Measurements from ENCODE around the gene PBXIP1. TPM values are rescaled to one million over a fixed set of nuclear protein-coding genes. Genes with fewer than 3 reads are reported as not detected.

Gene PBXIP1
- total RNA-seq, 1 donor from 2014 or later, result 43.5 TPM

DNA sequence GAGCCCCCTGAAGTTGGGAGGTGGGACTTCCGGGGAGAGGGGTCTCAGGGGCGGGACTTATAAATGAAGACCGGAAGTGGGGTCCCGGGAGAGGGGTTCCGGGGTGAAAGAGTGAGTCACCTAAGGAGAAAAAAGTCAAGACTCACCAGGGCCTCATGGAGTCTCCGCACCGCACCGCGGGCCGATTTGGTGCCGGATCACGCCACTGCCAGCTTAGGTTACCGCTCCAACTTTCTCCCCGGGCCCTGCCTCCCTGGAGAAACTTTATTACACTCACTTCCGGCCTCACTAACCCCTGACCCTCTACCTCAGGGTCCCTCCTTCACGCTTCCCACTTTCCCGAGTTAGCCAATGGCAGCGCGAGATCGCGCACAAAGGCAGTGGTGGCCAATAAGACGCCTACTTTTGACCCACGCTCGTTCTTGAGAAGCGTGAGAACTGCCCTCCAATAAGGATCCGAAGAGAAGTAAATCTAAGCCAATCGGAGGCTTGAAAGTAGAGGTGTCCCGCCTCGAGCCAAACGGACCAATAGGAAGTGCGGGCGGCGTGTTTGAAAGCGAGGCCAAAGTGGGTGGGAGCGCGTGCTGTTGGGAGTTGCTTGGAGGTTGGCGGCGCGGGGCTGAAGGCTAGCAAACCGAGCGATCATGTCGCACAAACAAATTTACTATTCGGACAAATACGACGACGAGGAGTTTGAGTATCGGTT is 18.4 kb upstream of the PBXIP1 start, which contains the start of gene CKS1B:
Gene CKS1B (plus strand): TSS at position 580 of the 706 bp plus-strand sequence. CDS start 65 bp downstream, at position 645.
- DNase-seq (ENCODE audit: low spot score), result peak; percentile 98

DNA sequence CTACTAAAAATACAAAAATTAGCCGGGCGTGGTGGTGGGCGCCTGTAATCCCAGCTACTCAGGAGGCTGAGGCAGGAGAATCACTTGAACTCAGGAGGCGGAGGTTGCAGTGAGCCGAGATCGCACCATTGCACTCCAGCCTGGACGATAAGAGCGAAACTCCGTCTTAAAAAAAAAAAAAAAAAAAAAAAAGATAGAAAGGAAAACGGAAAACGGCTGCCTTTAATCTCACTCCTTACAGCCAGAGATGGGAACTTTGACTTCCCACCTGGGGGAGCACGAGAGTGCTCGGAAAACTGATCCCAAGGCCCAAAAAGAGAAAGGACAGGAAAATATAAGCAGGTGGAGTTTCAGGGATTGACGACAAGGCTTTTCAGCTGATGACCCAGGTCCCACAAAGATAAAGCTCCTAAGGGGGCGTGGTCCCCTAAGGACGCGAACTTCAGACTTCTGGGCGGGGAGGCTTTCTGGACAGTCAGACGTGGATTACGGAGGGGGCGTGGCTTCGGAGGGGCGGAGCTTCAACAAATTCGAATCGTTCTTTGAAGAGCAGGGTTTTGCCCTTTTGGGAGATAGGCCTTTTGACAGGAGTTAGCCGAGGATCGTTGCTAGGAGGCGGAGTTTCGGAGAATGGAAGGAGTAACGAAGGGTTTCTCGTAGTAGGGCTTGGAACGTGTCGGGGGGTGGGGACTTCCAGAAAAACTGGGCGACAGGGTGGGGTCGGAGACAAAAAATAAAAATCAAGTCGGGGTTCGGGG is 17.6 kb upstream of the PBXIP1 start:
- DNase-seq (ENCODE audit: low spot score), result peak; percentile 97

DNA sequence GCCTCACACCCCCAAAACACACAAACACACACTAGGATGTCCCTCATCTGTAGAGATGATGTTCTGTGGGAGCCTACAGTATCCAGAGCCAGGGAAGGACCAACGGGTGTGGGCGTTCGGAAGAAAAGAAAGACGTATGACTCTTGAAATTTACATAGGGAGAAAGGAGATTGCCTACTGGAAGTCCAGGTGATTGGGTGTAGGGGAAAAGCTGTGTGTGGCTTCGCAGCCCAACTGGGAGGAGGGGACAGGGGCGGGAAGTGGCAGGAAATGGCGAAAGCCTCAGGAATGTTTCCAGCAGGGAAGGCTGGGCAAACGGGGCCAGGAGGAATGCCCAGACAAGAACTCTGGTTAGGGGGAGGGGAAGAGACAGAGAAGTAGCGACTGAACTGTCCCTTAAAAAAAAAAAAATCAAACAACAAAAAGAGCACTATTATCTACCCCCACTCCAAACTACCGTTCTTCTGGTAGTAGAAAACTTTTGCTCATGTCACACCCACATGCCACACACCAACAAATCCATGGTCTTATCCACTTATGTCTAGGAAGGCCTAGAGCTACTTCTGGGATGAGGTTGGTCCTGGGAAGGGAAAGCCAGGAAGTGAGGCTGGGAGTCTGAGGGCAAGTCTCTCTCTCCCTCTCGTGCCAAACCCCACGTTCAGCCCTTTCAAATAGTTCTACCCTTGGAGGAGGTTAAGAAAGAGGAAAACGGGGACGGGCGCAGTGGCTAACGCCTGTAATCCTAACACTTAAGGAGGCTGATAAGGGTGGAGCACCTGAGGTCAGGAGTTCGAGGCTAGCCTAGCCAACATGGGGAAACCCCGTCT is 16.8 kb upstream of the PBXIP1 start:
- DNase-seq (ENCODE audit: low spot score), result no peak

DNA sequence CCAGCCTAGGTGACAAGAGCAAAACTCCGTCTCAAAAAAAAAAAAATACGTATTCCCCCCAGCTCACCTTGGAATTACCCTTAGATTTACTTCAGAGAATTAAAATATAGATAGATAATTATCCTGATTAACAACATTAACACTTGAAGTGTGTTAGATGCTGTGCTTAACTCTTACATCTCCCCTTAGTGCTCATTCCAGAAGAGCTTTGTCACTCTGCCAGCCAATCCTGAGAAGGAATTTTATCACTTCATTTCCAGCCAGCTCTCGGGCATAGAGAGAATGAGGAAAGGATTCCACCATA is 16.3 kb upstream of the PBXIP1 start:
- no peak for DNase-seq (ENCODE audit: low spot score)

DNA sequence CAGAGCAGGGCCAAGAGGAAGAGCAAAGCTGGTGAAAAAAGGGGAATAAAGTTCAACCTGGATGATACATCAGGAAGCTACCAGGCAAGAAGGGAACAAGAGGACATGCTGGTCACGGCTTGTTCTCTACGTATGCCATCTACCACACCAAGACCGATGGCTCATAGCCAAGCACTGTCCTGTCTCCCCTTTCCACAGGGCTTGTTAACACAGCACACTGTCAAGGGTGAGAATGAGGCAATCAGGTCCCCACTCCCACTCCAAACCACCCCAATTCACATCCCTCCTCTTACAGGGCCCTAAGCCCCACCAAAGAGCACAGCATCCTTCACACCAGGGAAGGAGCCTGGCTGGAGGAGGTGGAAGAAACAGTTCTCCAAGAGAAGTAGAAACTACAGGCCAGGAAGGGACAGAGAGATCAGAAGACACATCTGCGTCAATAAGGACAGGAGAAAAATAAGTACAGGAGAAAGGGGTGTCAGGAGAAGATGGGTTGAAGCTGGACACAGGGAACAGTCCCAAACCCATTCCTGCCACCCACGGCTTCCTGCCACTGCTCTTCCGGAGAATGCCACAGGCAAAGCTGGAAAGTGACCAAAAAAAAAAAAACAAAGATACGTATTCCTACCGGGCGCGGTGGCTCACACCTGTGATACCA is 15.6 kb upstream of the PBXIP1 start:
- DNase-seq (ENCODE audit: low spot score), result no peak

DNA sequence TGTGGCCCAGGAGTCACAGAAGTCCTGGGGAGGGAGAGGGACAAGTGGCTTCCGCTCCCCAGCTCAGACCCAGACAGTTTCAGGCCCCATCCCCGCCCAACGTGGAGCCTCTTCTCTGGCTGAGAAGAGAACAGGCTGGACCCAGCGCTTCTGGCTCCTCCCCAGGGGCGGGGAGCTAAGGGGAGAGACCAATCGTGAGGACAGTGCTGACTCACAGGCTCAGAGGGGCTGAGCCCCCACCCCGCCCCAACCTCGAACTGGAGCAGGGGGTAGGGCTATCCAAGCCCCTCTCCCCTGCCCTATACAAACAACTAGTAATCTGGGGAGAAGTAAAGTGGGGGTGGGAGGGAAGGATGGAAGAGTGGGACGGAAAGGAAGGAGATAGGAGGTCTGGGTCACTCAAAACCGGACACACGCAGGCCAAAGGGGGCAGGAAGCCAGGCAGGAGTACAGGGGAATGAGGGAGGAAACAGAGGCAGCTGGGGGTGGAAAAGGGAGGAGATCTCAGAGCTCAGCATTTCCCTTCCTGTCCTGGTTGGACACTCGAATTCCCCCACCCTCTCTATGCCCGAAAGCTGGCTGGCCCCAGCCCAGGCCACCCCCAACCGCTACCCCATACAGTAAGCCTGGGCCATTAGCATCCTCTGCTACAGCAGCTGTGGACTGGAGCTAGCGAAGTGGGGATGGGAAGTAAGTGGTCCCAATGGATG is 14.9 kb upstream of the PBXIP1 start, which contains the start of gene SHC1:
Gene SHC1 (minus strand): TSS at position 117 of the 710 bp plus-strand sequence. CDS start 221 bp downstream, outside the sequence.
- peak; percentile 96 for DNase-seq (ENCODE audit: low spot score)

DNA sequence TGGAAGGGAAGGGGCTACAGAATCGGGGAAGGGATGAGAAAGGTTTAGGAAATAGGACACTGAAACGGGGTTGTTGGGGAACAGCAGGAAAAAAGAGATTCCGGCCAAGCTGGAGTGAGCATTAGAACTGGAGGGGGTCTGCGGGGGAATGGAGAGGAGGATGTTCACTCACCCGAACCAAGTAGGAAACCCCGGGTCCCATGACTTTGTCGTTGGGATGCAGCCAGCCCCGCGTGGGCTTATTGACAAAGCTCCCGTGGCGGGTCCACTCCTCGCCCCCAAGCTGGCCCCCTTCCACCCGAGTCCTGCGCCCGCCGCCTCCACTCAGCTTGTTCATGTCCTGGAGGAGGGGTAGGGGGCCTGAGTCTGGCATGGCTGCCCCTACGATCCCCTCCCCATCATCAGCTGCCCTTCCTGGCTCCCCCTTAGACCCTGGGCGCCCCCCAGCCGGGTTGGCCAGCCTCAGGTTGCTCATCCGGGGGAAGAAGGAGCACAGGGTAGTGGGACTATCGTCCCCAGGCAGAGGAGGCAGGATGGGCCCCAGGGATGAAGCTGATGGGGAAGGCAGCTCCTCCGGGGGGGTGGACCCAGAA is 14.1 kb upstream of the PBXIP1 start:
- no peak for DNase-seq (ENCODE audit: low spot score)

DNA sequence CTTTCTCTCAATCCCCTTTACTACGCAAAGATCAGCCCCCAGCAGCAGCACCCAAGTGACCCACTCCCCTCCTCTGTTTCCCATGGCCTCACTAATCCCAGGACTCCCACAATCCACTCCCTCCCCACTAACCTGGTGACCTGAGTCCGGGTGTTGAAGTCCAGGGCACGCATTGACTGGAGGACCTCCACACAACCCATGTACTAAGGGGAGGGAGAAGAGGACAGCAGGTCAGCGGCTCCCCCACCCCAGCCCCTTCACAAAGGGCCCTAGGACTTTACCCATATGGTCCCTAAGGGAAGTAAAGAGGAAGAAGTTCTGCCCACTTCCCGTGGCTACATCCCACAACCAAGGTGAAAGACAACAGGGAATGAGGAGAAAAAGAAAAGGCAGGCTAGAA is 13.3 kb upstream of the PBXIP1 start:
- DNase-seq (ENCODE audit: low spot score), result no peak

DNA sequence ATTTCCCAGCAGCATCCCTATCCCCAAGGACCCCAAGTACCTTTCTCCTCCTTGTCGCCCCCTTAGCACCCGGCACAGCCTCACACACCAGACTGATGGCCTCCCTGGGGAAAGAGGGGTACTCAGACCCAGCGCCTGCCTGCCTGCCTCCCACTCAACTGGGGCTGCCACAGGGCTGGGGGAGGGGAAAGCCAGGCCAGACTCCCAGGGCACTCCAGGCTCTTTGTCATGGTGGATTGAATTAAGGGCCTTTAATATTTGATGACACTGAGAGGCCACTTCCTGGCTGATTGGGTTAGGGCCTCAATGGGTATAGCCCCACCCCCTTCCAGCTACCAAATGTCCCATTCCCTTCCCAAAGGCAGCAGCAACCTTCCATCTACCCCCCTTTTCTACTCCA is 12.8 kb upstream of the PBXIP1 start:
- DNase-seq (ENCODE audit: low spot score), result no peak

DNA sequence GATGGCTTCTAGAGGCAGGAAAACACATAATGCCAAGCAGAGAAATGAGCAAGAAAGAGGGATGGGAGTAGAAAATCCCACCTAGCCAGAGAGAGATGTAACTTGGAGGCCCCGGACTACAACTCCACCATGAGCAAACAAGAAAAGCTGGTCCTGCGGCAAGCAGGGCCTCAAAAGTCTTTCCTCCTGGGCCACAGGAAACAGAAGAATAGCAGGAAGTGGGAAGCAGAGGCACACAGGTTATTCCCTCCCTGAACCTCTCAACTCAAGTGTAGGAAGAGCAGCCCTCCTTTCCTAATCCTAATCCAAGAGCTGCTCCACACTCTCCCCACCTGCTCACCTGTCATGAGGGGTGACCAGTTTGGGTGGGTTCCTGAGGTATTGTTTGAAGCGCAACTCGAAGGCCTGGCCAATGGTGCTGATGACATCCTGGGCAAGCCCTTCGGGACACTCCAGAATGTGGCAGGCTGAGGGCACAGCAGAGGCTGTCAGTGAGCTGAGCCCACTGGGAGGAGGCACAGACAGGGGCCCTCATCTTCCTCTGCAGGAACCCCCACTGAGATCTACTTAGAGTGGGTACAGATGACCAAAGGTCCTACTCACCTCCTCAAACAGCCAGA is 11.5 kb upstream of the PBXIP1 start:
- no peak for DNase-seq (ENCODE audit: low spot score)

DNA sequence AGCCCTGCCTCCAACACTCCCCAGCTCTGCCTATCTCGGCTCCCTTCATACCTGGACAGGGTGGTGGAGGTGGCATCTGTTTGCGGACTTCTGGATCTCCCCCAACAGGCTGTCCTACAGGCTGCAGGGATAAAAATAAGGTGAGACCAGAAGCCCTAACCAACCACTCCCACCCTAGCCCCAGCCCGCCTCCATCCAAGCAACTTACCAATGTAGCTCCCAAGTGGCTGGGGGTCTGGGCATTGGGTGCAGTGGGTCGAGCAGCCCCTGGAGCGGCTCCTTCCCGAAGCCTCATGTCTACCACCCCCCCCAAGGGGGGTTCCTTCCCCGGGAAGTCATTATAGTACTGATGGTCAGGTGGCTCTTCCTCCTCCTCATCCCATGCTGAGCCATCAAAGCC is 10.2 kb upstream of the PBXIP1 start:
- no peak for DNase-seq (ENCODE audit: low spot score)

DNA sequence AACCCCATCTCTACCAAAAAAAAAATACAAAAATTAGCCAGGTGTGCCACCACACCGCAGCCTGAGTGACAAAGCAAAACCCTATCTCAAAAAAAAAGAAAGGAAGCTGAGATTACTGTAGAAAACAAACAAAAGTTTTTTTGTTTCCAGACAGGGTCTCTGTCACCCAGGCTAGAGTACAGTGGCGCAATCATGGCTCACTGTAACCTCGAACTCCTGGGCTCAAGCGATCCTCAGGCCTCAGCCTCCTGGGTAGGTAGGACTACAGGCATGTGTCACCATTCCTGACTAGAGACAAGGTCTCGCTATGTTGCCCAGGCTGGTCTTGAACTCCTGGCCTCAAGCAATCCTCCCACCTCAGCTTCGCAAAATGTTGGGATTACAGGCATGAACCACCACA is 8.5 kb upstream of the PBXIP1 start:
- DNase-seq (ENCODE audit: low spot score), result no peak

DNA sequence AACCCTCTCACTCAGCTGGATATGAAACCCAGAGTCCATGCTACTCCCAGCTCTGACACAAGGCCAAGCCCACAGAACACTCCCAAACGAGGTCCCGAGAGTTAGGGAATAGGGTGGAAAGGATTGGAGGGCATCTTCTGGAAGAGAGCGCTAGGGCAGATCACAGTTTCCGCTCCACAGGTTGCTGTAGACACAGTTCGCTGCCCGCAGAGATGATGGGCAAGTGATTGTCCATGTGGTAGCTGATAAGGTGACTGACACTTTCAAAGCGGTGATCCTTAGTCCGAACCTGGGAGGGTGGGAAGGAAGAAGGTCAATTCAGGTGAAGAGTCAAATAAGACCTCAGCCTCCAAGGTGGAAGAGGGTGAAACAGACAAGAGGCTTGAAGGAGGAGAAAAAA is 7.7 kb upstream of the PBXIP1 start:
- no peak for DNase-seq (ENCODE audit: low spot score)

DNA sequence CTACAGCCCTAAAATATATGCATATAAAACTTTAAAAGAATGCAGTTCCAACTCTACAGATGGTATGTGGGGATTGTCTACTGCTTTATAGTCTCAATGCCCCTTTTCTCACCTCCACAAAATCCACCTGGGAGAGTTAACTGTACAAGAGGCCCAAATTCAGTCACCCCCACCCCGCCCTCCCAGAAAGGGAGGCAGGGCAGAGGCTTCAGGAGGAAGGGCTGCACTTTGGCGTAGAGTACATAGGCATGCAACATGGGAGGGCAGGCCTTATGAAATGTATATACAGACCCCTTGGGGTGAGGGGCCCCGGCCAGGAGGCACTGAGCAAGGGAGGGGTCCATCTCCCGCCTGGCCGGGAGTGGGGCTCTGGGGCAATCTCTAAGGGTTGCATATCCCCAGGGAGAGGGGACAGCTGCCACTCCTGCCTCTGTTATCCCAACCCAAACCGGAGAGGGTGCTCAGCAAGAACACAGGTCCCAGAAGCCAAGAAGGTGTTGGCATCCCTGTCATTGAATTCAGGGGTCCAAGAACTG is 7.0 kb upstream of the PBXIP1 start:
- no peak for DNase-seq (ENCODE audit: low spot score)

DNA sequence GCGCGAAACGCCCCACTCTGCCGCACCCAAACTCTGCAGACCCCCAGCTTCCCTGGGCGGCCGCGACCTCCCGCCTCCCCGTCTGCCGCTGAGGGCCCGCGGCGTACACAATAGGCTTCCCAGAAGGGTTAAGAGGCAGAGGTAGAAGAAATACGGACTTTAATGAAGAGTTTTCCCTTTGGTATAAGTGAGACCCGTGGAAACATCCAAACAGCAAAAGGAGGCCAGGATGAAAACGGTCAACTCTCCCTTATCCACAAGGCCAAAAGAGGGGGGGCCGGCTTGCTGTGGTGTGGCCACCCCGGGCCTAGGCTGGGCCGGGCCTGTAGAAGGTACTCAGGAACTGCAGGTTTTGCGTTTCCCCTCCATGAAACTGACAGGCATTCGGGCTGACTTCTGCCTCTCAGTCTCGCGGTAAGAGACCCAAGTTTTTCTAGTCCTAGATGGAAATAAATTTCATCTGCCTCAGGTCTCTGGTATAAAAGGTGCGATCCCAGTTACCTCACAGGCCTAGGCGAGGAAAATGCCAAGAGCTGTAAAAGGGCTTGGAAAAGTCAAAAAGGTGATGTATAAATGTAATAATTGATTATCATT is 6.4 kb upstream of the PBXIP1 start:
- no peak for DNase-seq (ENCODE audit: low spot score)

DNA sequence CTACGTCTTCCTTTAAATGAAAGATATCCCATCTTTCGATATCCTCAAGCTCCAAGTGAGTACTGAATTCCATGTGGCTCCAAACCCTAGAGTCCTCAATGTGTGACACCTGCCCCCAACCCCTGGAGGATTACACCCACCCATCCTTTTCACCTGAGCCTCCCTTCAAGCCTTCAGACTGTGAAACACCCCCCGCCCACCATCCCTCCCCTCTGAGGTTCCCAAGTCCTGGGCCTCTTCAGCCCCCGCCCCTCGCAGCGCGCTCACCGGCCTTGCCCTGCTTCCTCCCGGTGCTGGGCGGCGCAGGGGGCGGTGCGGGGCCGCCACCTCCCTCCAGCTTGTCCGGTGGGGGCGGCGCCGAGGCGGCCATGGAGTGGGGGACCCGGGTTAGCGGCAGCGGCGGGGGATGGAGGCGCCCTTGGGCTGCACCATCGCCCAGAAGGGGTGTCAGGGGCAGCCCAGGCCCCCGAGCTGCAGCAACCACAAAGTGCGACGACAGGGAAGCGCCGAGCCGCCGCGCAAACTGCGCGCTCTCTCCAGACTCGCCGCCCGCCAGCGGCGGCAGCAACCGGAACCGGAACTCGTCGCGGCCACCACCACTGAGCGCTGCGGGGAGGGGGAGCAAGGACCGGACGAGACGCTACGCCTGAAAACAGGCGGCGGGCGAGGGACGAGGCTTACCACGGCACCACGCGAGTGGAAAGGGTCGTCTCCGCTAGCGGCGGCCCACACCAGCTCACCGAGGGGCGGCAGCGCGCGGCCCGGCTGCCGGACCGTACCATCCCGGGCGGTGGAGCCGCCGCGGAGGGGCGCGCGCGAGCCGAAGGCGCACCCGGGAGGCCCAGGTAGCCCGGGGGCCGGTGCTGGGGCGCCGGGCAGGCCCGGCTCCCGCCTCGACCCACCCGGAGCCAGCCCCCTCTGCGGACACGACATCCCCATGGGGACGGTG is 5.6 kb upstream of the PBXIP1 start, which contains the start of gene PYGO2:
Gene PYGO2 (minus strand): TSS at position 576 of the 949 bp plus-strand sequence. CDS start 206 bp downstream, at position 370.
- peak; percentile 96 for DNase-seq (ENCODE audit: low spot score)

DNA sequence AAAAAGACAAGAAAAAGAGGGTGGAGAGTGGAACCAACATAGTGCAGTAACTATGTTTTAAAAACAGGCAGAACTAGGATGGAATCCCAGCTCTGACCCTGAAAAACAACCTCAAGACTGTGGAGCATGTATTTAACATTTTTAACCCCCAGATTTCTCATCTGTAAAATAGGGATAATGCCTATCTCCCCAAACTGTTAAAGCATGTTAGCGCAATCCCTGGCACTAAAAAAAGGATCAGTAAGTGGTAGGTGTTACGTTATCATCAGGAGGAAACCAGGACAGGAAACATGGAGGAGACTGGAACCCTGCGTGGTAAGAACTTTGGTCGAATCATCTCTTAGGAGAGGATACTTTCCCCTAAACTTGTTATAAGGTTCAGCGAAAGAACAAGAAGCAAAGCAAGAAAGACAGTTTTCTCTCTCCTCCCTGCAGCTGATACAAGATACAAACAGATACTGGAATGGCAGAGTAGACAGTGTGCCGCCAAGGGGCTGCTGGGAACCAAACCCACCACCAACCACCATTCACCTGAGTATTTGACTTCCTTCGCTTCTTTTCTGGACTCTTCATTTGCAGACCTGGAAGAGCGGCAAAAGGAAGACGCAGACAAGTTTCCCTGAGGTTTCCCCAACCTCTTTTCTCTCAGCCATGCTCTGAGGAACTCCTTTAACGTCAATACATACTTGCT is 4.7 kb upstream of the PBXIP1 start:
- DNase-seq (ENCODE audit: low spot score), result no peak

Measured in mesenteric fat pad (tissue), 1 donor.